GM23338 (cell line): Measurements from ENCODE around the gene ZNF783.

ENCODE experiments used
- CREB1 ChIP-seq: fragments of 250-450 bp; sonication (Bioruptor Pico); IDR thresholded peaks from 2 replicates; pipeline ENCODE4 v1.5.0; 2020; ENCODE audit warnings: low read depth, mild to moderate bottlenecking, moderate library complexity
- EZH2 ChIP-seq: fragments of 200-600 bp; sonication (generic); IDR thresholded peaks from one replicate; pipeline ENCODE4 v1.8.0; 2017; ENCODE audit warnings: antibody characterized with exemption, mild to moderate bottlenecking, low read depth; ENCODE audit not compliant: unreplicated experiment
- EZH2phosphoT487 ChIP-seq: fragments of 200-600 bp; sonication (generic); IDR thresholded peaks from one replicate; pipeline ENCODE4 v1.8.1; 2018; ENCODE audit warnings: antibody characterized with exemption; ENCODE audit not compliant: unreplicated experiment
- JUNB ChIP-seq: IDR thresholded peaks from one replicate; pipeline ENCODE4 v1.6.1; 2016; ENCODE audit warnings: antibody characterized with exemption; ENCODE audit not compliant: unreplicated experiment
- POLR2AphosphoS5 ChIP-seq: IDR thresholded peaks from 2 replicates; pipeline ENCODE4 v1.6.1; 2016; ENCODE audit warnings: antibody characterized with exemption, low read depth
- TF ChIP-seq, protein P1 (sequence below), 2 experiments: fragments of 200-600 bp in 1 of 2; sonication (generic) in 1 of 2; conservative IDR thresholded peaks; 2 replicates each; pipeline versions ENCODE4 v1.5.1 to v1.6.1; 2016 to 2017; ENCODE audit warnings: antibody characterized with exemption in 2 of 2, low read depth in 2 of 2, mild to moderate bottlenecking in 2 of 2, moderate library complexity in 1 of 2
- TF ChIP-seq, protein P2 (sequence below): IDR thresholded peaks from one replicate; pipeline ENCODE4 v1.6.1; 2018; ENCODE audit warnings: antibody characterized with exemption; ENCODE audit not compliant: unreplicated experiment

DNA sequence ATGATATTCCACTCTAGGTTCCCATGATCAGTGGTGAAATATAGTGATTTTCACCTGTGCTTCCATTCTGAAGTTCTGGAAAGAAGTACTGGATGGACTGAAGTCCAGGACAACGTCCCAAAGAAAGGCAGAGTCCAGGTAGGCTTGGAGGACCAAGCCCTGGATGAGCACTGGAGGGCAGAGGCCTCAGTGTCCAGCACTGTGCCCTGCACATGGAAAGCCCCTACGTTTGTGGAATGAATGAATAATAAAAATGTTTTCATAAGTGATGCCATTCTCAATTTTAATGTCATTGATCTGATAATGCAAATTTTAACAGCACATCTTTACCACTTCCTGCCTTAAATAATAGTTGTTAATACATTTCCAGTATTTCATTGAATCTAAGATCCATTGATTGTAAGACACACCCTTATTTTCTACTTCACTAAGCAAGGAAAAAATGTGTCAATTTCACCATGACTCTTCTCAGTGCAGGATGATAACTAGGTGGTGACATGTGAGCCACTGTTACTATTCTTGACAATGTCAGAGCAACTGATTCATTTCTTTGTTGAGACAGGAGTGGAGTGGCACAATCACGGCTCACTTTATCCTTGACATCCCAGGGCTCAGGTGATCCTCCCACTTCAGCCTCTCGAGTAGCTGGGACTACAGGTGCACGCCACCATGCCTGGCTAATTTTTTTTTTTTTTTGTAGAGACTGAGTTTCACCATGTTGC lies 35.2 kb downstream of the ZNF783 start:
- TF ChIP-seq, protein P1, sequence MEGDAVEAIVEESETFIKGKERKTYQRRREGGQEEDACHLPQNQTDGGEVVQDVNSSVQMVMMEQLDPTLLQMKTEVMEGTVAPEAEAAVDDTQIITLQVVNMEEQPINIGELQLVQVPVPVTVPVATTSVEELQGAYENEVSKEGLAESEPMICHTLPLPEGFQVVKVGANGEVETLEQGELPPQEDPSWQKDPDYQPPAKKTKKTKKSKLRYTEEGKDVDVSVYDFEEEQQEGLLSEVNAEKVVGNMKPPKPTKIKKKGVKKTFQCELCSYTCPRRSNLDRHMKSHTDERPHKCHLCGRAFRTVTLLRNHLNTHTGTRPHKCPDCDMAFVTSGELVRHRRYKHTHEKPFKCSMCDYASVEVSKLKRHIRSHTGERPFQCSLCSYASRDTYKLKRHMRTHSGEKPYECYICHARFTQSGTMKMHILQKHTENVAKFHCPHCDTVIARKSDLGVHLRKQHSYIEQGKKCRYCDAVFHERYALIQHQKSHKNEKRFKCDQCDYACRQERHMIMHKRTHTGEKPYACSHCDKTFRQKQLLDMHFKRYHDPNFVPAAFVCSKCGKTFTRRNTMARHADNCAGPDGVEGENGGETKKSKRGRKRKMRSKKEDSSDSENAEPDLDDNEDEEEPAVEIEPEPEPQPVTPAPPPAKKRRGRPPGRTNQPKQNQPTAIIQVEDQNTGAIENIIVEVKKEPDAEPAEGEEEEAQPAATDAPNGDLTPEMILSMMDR (conservative IDR thresholded peaks at IDR 0.05; ENCODE audit: low read depth in 2 of 2): no peak
- TF ChIP-seq POLR2AphosphoS5 (no peak), EZH2phosphoT487 (no peak), JUNB (no peak), EZH2 (no peak), CREB1 (CRISPR knock-in tag) (no peak)
- TF ChIP-seq, protein P2, sequence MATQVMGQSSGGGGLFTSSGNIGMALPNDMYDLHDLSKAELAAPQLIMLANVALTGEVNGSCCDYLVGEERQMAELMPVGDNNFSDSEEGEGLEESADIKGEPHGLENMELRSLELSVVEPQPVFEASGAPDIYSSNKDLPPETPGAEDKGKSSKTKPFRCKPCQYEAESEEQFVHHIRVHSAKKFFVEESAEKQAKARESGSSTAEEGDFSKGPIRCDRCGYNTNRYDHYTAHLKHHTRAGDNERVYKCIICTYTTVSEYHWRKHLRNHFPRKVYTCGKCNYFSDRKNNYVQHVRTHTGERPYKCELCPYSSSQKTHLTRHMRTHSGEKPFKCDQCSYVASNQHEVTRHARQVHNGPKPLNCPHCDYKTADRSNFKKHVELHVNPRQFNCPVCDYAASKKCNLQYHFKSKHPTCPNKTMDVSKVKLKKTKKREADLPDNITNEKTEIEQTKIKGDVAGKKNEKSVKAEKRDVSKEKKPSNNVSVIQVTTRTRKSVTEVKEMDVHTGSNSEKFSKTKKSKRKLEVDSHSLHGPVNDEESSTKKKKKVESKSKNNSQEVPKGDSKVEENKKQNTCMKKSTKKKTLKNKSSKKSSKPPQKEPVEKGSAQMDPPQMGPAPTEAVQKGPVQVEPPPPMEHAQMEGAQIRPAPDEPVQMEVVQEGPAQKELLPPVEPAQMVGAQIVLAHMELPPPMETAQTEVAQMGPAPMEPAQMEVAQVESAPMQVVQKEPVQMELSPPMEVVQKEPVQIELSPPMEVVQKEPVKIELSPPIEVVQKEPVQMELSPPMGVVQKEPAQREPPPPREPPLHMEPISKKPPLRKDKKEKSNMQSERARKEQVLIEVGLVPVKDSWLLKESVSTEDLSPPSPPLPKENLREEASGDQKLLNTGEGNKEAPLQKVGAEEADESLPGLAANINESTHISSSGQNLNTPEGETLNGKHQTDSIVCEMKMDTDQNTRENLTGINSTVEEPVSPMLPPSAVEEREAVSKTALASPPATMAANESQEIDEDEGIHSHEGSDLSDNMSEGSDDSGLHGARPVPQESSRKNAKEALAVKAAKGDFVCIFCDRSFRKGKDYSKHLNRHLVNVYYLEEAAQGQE: no peak
